ENCODE measurements around the gene NEU2. TPM values are rescaled to one million over a fixed set of nuclear protein-coding genes. Genes with fewer than 3 reads are reported as not detected.
"Not testable (repeated sequence)": the region's sequence is repeated elsewhere in the genome, so short reads cannot be mapped to it uniquely, and the experiment has no call there.

Gene NEU2
- polyA plus RNA-seq, 3 donors, result not detected

DNA sequence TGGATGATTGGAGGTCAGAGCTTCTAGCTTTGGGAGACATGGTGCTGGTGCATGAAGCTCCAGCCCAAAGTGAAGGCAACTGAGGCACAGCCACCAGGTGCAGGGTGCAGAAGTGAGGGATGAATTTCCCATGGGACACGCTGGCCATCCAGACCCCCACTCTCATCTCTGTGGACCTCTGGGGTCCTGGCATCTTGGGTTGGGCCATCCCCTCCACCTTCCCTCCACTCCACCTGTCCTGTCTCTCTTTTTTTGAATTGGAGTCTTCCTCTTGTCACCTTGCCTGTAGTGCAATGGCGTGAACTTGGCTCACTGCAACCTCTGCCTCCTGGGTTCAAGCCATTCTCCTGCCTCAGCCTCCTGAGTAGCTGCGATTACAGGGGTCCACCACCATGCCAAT is 22.8 kb upstream of the NEU2 start:
- no peak for DNase-seq (ENCODE audit: low read depth in 3 of 3, low spot score in 2 of 3)

DNA sequence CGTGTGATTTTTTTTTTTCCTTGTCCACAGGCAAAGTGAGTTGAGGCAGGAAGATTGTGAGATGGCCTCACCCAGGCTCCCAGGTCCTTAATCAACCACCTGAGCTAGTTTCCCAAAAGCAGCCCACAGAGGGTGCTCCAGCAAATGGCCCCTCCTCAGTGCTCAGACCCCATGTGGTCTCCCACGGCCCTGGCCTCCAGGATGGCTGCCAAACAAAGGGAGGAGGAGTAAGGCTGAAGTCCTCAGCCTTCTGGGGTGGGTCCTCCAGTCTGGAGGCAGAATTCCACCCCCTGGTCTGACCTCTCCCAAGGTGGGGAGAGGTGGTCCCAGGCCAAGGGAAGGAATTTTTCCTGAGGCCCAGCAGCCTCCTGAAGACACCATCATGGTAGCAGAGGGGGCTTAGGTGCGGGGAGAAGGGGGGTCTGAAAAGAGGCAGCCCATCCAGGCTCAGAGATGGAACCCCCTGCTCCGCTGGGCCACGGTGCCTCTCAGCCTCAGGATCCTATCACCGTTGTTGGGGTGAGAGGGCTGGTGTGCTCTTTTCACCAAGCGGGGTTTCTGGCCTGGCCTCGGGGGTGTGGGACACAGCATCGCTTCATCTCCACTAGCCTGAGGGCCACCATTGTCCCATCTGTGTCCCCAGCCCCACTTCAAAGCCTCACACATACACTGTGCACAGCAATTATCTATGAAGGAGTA is 21.8 kb upstream of the NEU2 start:
- DNase-seq (ENCODE audit: low read depth in 3 of 3, low spot score in 2 of 3), result no peak

DNA sequence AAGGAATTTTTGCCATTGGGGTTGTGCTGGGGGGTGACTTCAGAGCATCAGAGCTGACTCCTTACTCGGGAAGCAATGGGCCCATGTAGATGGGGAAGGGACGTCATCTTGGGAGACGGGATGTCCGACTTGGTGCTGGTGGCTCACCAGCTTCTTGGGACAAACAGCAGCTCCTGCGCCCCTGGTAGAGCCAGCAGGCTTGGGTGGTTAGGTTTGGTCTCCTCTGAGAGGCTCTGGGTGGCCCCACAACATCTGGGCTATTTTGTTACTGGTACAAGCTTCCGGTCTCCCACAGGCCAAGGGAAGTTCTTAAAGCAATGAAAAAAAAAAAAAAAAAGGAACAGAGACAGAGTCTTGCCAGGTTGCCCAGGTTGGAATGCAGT is 21.2 kb upstream of the NEU2 start:
- DNase-seq (ENCODE audit: low read depth in 3 of 3, low spot score in 2 of 3), result no peak

DNA sequence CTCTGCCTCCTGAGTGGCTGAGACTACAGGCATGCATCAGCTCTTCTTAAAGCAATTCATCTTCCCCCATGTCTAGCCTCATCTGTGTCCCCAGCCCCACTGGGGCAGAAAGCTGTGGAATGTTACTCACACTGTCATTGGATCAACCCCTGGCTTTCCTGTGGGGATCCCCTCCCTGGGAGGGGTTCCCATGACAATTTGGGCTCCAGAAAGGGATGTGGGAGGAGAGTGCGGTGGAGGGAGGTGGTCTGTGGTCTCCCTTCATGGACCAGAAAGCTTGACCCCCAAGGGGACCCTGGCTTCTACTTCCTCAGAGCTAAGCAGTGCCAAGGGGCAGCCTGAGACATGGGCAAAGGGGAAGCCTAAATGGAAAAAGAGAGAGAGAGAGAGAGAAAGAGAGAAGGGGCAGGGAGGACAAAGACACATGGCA is 20.8 kb upstream of the NEU2 start:
- no peak for DNase-seq (ENCODE audit: low read depth in 3 of 3, low spot score in 2 of 3)

DNA sequence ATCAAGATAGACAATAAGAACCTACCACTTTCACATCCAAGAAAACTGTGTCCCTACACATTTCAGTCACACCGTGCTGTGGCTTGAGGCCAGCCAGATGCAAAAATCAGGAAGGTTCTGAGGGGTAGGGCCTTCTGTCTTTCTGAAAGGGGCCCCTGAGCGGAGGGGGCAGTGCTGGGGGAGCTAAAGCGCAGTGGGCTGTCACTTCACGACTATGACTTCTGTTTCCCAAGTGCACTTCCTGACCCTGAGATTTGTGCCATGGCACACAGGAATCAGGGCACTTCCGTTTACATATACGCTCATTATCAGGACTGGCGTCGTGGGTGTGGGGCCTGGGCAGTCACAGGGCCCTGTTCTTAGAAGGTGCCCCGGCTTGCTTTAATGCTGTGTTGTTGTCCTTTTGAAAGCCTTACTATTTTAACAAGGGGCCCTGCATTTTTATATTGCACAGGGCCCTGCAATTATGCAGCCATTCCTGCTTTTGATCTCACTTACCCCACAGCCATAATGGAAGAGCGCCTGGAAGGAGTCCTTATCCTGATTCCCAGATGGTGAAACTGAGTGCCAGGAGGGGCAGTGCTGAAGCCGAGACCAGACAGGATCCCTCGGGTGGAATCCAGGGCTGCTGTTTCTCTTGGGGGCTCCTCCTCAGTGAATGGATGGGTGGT is 20.0 kb upstream of the NEU2 start:
- DNase-seq (ENCODE audit: low read depth in 3 of 3, low spot score in 2 of 3), result no peak

DNA sequence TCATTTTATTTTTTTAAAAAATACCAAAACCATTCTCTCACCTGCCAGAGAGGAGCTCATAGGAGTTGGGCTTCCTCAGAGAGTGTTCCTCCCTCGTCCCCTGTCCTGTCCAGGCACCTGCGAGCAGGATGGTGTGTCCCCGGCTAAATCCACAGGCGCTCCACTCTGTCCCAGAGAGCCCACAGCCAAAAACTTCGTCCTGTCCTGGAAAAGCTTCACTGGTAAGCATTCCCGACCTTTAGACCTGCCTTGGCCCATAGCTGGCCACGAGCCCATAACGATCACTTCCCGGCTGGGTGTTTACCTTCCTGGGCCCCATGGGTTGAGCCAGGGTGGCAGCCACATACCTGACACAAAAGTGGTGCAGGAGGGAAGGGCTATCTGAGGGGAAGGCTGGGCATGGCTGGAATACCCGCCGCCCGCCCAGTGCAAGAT is 19.4 kb upstream of the NEU2 start, which contains the start of gene NGEF:
NGEF (minus strand) TSS at position 230 of the 435 bp plus-strand sequence. CDS start 38,366 bp downstream, outside the sequence.
- DNase-seq (ENCODE audit: low read depth in 3 of 3, low spot score in 2 of 3), result no peak

DNA sequence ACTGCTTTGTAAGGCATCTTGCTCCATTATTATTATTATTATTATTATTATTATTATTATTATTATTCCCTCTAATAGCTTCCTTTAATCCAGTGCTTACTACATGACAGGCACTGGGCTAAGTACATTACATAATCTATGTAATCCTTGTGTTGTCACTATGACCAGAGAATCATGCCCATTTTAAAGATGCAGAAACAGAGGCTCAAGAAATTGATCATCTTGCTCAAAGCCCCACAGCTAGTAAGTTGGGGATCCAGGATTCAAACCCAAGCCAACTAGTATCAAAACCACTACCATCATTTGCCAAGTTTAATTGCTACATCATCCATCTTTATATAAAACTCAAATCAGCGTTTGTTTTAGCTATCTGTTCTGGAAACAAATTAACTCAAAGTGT is 18.8 kb upstream of the NEU2 start:
- no peak for DNase-seq (ENCODE audit: low read depth in 3 of 3, low spot score in 2 of 3)

DNA sequence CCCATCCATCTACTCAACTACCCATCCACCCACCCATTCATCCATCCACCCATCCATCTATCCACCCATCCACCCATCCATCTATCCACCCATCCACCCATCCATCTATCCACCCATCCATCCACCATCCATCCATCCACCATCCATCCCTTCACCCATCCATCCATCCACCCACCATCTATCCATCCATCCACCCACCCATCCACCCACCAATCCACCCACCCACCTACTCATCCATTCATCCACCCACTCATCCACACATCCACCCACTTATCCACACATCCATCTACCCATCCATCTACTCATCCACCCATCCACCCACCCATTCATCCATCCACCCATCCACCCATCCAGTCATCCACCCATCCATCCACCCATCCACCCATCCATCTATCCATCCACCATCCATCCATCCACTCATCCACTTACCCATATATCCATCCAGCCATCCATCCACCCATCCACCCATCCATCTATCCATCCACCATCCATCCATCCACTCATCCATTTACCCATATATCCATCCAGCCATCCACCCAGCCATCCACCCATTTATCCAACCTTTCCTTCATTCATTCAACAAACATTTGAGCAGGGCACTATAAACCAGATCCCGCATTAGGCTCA is 17.3 kb upstream of the NEU2 start:
- no peak for DNase-seq (ENCODE audit: low read depth in 3 of 3, low spot score in 2 of 3)

DNA sequence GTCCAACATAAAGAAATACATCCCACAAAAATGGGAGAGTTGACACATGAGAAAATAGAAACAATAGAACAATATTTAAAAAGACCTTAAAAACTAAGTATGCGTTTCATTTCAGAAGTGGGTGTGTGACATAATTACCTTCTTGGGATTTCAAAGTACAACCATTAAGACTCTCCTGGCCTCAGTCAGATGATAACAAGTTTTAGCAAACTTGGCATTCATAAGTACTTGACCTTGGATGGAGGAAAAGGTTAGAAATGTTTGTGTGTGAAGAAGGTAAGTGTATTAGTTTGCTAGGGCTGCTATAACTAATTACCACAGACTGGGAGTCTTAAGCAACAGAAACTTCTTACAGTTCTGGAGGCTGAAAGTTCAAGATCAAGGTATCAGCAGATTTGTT is 14.5 kb upstream of the NEU2 start:
- no peak for DNase-seq (ENCODE audit: low read depth in 3 of 3, low spot score in 2 of 3)

DNA sequence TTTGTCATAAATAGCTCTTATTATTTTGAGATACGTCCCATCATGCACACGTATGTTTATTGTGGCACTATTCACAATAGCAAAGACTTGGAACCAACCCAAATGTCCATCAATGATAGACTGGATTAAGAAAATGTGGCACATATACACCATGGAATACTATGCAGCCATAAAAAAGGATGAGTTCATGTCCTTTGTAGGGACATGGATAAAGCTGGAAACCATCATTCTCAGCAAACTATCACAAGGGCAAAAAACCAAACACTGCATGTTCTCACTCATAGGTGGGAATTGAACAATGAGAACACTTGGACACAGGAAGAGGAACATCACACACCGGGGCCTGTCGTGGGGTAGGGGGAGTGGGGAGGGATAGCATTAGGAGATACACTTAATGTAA is 12.9 kb upstream of the NEU2 start:
- DNase-seq (ENCODE audit: low read depth in 3 of 3, low spot score in 2 of 3), result not testable (repeated sequence)

DNA sequence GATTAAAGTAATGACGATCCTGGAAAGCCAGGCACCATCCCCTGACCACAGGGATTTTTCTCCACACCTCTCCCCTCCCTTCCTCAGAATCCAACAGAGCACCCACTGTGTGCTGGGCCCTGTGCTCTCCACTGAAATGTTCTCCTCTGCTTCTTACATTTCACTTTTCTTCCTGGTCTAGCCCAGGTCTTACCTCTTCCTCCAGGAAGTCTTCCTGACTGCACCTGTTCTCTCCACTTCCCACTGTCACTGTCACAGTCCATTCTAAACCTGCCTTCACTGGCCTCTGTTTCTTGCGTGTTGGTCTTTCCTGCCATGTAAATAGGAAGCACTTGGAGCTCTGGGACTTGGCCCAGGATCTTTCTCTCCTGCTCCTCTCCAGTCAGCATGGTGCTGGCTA is 12.0 kb upstream of the NEU2 start:
- no peak for DNase-seq (ENCODE audit: low read depth in 3 of 3, low spot score in 2 of 3)

DNA sequence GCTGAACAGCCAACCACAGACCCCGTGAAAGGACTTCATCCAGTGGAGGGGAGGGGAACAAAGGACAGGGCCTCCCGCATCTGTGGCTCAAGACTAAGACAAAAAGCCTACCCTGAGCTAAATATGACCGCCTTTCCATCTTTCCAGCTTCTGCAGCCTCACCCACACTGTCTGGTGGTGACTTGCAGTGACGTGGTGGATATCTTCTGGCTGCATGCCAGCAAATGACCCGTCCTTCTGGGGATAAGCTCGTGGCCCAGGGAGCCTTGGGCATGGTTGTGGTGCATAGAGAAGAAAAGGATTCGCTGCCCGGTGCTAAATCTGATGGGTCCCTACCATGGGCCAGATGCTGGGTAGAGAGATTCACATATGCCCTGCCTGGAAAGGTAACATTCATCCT is 10.7 kb upstream of the NEU2 start:
- no peak for DNase-seq (ENCODE audit: low read depth in 3 of 3, low spot score in 2 of 3)

DNA sequence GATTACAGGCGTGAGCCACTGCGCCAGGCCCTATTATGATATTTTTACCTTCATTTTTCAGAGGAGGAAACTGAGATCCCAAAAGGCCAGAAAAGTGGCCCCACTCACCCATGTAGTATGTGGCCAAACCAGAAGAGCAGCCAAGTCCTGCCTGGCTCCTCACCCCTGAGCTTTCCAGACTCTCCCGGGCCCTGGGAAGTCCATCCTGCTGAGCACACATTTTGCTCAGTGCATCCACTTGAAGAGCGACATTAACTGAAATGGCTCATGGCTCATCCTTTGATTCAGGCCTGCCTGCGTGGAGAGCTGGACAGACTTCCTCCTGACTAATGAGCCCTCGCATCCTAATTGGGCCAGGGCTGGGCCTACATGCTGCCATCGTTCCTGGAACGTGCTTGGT is 9.9 kb upstream of the NEU2 start:
- no peak for DNase-seq (ENCODE audit: low read depth in 3 of 3, low spot score in 2 of 3)

DNA sequence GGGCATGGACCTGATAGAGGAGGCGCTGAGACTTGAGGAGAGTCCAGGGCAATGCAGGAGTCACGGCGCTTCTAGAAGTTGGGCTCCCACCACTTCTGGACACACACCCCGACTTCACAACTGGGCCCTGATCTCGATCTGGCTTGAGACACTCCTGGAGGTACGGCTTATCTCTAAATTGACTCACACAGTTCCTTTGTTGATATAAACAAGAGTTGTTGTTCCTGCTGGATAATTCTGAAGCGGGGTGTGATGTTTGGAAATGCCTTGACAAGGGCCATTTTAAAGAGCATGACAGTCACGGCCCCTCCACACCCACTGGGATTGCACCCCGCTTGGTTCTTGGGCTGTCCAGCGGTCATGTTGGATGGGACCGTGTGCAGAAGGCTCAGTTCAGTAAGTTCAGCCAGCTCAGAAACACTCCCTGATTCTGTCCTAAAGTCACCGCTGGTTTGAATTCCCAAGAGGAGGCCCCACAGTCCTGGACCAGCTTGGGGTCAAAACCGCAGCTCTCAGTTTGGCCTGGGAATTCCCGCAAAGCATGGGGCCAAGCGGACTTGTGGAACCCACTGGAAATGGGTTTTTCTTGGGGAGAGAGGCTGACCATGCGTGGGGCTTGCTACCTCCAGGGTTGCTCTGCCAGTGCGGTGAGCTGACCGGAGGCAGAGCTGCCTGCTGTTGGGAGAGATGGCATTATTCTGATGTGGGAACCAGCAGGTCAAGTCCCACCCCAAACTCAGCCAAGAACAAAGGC is 9.3 kb upstream of the NEU2 start:
- DNase-seq (ENCODE audit: low read depth in 3 of 3, low spot score in 2 of 3), result no peak

DNA sequence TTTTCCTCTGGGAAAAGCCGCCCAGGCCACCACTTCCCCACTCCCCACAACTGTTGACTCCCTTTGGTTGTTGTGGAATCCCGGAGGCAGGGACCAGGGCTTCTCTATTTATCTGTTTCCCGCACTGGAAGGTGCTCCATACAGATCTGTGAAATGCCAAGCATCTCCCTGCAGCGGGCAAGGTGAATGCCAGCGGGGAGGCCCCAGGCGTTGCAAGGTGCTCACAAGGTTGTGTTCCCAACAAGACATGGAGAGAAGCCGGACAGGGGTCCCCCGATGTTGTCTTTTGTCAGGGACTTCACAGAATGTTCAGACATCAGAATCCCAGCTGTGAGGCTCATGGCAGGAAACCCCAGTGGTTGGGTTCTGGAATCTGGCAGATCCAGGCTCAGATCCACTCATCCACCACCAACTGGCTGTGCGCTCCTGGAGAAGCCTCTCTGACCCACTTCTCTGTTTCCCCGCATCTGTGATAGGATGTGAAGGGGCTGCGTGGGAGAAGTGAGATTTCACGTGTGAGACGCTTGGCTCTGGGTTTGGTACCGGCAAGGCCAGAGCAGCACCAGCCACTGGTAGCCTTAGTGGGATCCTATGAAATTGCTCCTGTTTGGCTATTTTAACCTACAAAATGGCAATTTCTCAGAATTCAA is 8.6 kb upstream of the NEU2 start:
- no peak for DNase-seq (ENCODE audit: low read depth in 3 of 3, low spot score in 2 of 3)

DNA sequence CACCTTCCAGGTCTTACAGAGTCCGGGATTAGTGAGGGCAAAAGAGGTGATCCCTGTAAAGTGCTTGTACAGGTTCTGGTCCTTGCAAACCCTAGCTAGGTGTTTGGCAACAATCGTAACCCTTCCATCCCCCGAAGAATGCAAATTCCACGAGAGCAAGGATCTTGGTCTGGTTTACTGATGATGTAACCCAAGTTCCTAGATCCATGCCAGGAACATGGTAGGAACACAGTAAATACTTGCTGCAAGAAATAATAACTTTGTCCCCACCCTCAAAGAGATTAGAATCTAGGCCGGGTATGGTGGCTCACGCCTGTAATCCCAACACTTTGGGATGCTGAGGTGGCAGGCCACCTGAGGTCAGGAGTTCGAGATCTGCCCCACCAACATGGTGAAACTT is 6.8 kb upstream of the NEU2 start:
- no peak for DNase-seq (ENCODE audit: low read depth in 3 of 3, low spot score in 2 of 3)

DNA sequence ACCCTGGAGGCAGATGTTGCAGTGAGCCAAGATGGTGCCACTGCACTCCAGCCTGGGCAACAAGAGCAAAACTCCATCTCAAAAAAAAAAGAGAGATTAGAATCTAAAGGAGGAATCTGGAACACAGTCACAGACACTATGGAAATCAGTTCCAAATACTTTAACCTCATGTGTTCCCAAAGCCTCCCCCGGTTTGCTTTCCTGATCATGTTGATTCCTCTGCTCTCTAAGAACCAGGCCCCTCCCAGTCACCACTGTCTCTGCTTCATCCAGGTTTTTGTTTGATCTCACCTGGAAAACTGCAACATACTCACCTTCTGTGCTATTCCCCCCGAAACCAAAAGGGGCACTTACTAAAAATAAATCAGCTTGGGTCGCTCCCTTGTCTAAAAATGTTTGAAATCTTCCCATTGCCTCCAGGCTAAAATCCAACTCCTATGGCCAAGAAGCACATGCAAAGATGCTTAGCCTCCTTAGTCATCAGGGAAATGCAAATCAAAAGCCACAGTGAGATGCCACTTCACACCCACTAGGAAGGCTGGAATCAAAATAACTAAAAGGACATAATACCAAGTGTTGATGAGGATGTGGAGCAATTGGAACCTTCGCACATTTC is 6.2 kb upstream of the NEU2 start:
- DNase-seq (ENCODE audit: low read depth in 3 of 3, low spot score in 2 of 3), result no peak

DNA sequence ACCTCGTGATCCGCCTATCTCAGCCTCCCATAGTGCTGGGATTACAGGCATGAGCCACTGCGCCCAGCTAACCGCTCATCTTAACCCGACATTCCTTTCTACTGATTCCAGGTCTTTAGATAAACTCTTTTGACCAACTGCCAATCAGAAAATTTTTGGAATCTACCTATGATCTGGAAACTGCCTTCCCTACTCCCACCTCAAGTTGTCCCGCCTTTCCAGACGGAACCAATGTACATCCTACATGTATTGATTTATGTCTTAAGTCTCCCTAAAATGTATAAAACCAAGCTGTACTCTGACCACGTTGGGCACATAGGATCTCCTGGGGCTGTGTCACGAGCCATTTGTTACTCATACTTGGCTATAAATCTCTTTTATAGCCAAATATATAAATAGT is 3.2 kb upstream of the NEU2 start:
- DNase-seq (ENCODE audit: low read depth in 3 of 3, low spot score in 2 of 3), result no peak

DNA sequence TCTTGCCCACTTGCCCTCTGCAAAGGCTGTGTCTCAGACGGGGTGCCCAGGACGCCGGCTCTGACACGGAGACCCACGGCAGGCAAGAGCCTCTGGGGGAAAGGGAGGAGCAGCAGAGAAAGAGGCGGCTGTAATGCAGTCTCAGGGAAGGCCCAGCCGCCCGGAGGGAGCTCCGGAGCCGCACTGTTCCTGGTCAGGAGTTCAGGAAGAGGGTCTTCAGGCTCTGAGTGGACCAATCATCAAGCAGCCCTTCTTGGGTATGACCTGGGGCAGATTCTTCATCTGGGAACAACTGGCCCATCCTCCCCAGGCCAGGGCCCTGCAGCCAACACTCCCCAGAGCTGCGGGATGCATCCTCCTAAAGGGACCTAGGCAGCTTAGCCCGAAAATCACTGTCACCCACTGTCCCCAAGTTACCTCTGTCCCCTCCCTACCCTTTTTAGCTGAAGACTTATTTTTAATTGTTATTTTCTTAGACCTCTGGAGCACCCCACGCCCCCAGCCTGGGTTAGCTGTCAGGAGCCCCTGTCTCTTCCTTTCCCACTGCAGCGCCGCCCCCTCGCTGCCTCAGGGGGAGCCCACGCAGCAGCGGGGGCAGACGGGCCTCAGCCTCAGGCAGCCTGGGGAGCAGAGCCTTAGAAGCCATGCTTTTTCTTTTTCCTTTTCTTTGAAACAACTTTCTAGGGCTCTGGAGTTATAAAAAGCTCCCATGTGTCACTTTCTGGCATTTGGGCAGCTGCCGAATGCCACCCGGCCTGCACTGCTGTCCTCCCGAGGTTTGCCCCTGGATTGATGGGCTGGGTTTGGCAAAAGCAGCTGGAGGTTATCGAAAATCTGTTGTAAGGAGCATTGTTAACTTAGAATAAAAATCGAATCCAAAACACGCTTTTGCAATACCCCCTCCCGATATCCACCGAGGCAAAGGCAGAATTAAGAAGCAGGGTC is 644 bp upstream of the NEU2 start:
- DNase-seq (ENCODE audit: low read depth in 3 of 3, low spot score in 2 of 3), result no peak

Measured in right renal cortex interstitium (tissue), 3 donors.